Stimulated activated naive CD8-positive, alpha-beta T cell treated with anti-CD3 and anti-CD28 coated beads, Interleukin-15, amount 100 ng/mL, for 72 hours (primary cell): ENCODE data around the gene MAP3K5.
"Not testable (repeated sequence)": the region's sequence is repeated elsewhere in the genome, so short reads cannot be mapped to it uniquely, and the experiment has no call there.

Source experiments
- ATAC-seq: fragments of 150-1000 bp; cut with Tn5 transposase; 2 replicates; pipeline ENCODE4 v1.10.0; 2021; ENCODE audit warnings: mild to moderate bottlenecking, moderate library complexity
- DNase-seq, 2 donors: peaks; one replicate each; pipeline ENCODE4 v3.0.0; 2021 to 2022
- H3K27ac Mint-ChIP-seq, 2 donors: one replicate each; pipeline ENCODE4 v1.8.0; 2022; ENCODE audit warnings: mild to moderate bottlenecking in 2 of 2, mixed read lengths in 2 of 2, moderate library complexity in 2 of 2
- H3K27me3 Mint-ChIP-seq: one replicate; pipeline ENCODE4 v1.8.0; 2022; ENCODE audit warnings: mixed read lengths
- H3K4me1 Mint-ChIP-seq: one replicate; pipeline ENCODE4 v1.8.0; 2022; ENCODE audit warnings: mild to moderate bottlenecking, mixed read lengths
- H3K4me3 Mint-ChIP-seq, 2 donors: one replicate each; pipeline ENCODE4 v1.8.0; 2022; ENCODE audit warnings: mild to moderate bottlenecking in 2 of 2, mixed read lengths in 2 of 2, moderate library complexity in 1 of 2
- H3K9me3 Mint-ChIP-seq, 2 donors: one replicate each; pipeline ENCODE4 v1.8.0; 2022; ENCODE audit warnings: mixed read lengths in 2 of 2

The MAP3K5 gene

GRCh38 chr6:136712642-136713041 lies 79.6 kb downstream of the MAP3K5 start:
- peaks cover 9 to 12% of the 10 kb centered on the region in 2 donors for H3K9me3 Mint-ChIP-seq
- not testable (repeated sequence) for DNase-seq, H3K4me3 Mint-ChIP-seq, ATAC-seq, H3K27ac Mint-ChIP-seq, H3K27me3 Mint-ChIP-seq, H3K4me1 Mint-ChIP-seq

GRCh38 chr6:136711644-136712043 lies 80.6 kb downstream of the MAP3K5 start:
- ATAC-seq (no peak), DNase-seq (no peak)
- Mint-ChIP-seq H3K27ac (no peak overlapping the region), H3K27me3 (no peaks in the 10 kb centered on the region), H3K4me3 (no peak overlapping the region), H3K9me3 (peaks cover 9 to 12% of the 10 kb centered on the region in 2 donors), H3K4me1 (no peaks in the 10 kb centered on the region)

DNA sequence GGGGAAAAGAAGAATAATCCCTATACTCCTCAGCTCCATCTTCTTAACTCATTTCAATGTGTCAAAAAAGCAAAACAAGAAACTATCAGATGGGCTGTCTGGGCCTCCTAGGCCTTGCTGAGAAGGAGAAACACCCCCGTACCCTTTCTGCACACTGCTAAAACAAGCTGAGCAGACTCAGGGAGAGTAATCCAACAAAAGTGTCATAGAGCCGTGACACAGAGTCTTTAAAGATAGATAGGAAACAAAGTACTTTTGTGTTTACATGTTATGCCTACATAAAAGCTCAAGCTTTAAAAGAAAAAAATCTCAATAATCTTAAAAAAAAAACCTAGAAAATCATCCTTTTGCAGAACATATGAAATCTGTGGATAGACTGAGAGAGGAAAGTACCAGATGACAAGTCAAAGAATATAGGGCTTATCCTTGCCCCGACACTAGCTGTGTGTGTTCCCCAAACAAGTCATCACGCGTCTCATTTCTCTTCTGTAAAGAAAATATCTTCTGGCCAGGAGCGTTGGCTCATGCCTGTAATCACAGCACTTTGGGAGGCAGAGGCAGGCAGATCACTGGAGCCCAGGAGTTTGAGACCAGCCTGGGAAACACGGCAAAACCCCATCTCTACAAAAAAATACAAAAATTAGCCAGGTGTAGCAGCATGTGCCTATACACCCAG lies 81.3 kb downstream of the MAP3K5 start:
- no peaks in the 10 kb centered on the region for H3K4me1 Mint-ChIP-seq
- H3K27me3 Mint-ChIP-seq = no peaks in the 10 kb centered on the region
- peaks cover 9 to 12% of the 10 kb centered on the region in 2 donors for H3K9me3 Mint-ChIP-seq
- H3K27ac Mint-ChIP-seq = no peak overlapping the region
- ATAC-seq (no peak), DNase-seq (no peak)
- H3K4me3 Mint-ChIP-seq = no peak overlapping the region

DNA sequence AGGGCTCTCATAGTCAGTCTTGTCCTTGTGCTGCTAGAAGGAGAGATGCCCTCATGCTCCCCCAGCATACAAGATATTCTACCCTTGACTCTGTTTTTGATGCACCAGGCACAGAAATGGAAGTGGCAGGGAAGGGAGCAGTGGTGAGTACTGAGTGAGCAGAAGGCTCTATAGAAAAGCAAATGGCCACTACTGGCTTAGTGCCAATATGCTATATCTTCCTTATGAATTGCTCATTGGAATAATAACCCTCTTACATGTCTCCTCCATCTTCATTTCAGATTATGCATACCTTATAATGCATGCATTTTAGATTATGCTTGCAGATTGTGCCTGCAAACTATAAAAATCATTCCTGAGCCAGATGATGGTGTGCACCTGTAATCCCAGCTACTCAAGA lies 82.8 kb downstream of the MAP3K5 start:
- no peak overlapping the region for H3K4me3 Mint-ChIP-seq
- H3K4me1 Mint-ChIP-seq = no peaks in the 10 kb centered on the region
- ATAC-seq (no peak), DNase-seq (no peak)
- no peaks in the 10 kb centered on the region for H3K27me3 Mint-ChIP-seq
- peaks cover 9 to 12% of the 10 kb centered on the region in 2 donors for H3K9me3 Mint-ChIP-seq
- H3K27ac Mint-ChIP-seq = no peak overlapping the region

- peak overlapping the region in 1 of 2 donors; percentile 16 for H3K27ac Mint-ChIP-seq
- no peak for DNase-seq
- no peaks in the 10 kb centered on the region for H3K9me3 Mint-ChIP-seq
- ATAC-seq = no peak
- H3K4me3 Mint-ChIP-seq = no peak overlapping the region
- H3K27me3 Mint-ChIP-seq = no peaks in the 10 kb centered on the region
- no peaks in the 10 kb centered on the region for H3K4me1 Mint-ChIP-seq
These were observed 85.8 kb downstream of the MAP3K5 start for GRCh38 chr6:136706430-136706829.

- no peak overlapping the region for H3K4me3 Mint-ChIP-seq
- H3K9me3 Mint-ChIP-seq = no peaks in the 10 kb centered on the region
- H3K4me1 Mint-ChIP-seq = peaks cover 13% of the 10 kb centered on the region
- DNase-seq (no peak), ATAC-seq (no peak)
- H3K27ac Mint-ChIP-seq = no peak overlapping the region
- H3K27me3 Mint-ChIP-seq = no peaks in the 10 kb centered on the region
These were observed 88.9 kb downstream of the MAP3K5 start for GRCh38 chr6:136703331-136703865.

DNA sequence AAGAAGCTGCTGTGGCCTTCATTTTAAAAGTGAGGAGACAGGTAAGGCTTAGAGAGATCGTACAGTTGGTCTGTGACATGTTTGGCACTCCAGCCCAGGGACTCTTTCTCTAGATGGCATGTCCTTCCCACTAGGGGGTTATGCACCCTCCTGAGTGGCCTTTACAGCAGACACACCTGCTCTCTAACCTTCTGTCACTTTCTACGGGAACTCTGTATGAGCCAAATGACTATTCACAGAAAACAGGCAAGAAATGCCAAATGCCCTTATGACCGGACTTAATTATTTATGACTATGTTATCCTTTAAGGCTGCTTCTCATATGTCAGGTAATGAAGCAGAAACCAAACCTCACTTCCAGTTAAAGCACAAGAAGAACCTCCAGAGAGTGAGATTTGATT lies 91.2 kb downstream of the MAP3K5 start:
- ATAC-seq (no peak), DNase-seq (no peak)
- no peak overlapping the region for H3K4me3 Mint-ChIP-seq
- H3K27me3 Mint-ChIP-seq = no peaks in the 10 kb centered on the region
- H3K27ac Mint-ChIP-seq = no peak overlapping the region
- peaks cover 13% of the 10 kb centered on the region for H3K4me1 Mint-ChIP-seq
- H3K9me3 Mint-ChIP-seq = no peaks in the 10 kb centered on the region

DNA sequence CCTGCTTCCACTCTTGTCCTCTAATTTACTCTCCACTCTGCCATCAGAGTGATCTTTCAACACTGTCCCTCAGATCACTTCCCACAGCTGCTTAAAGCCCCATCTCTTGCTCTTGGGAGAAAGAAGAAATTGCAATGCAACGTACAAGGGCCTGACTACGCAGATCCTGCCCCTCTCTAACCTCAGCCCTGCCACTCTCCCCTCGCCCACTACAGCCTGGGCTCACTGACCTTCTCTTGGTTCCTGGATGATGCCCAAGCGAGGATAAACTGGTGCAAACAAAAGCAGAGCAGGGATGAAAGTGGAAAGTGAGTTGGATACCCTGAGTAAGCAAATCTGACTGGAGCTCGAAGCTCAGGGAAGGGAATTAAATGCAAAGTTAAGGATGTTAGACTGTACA lies 92.9 kb downstream of the MAP3K5 start:
- no peaks in the 10 kb centered on the region for H3K9me3 Mint-ChIP-seq
- H3K27ac Mint-ChIP-seq = no peak overlapping the region
- no peaks in the 10 kb centered on the region for H3K27me3 Mint-ChIP-seq
- DNase-seq (no peak), ATAC-seq (no peak)
- H3K4me1 Mint-ChIP-seq = peaks cover 13% of the 10 kb centered on the region
- H3K4me3 Mint-ChIP-seq = no peak overlapping the region

GRCh38 chr6:136696783-136697364 lies 95.4 kb downstream of the MAP3K5 start:
- H3K27ac Mint-ChIP-seq = no peak overlapping the region
- H3K9me3 Mint-ChIP-seq = no peaks in the 10 kb centered on the region
- ATAC-seq (no peak), DNase-seq (no peak)
- no peaks in the 10 kb centered on the region for H3K27me3 Mint-ChIP-seq
- H3K4me1 Mint-ChIP-seq = peaks cover 13% of the 10 kb centered on the region
- no peak overlapping the region for H3K4me3 Mint-ChIP-seq

DNA sequence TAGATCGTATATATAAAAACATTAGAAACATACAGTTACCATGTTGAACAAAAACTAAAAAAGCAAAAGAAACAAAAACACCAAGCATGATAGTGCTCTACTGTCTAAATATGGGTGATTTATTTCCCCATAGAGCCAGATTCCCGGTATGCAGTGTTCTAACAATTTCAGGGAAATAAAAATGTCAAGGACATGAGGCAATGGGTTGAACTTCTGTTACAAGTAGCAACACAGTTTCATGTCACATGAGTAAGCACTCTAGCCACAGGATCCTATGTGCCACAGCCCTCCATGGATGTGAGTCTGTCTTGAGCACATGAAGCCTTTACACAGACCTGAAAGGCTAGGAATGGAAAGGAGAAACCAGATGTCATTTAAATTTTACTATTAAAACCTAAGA lies 96.0 kb downstream of the MAP3K5 start:
- no peaks in the 10 kb centered on the region for H3K9me3 Mint-ChIP-seq
- H3K27me3 Mint-ChIP-seq = no peaks in the 10 kb centered on the region
- DNase-seq (no peak), ATAC-seq (no peak)
- H3K4me3 Mint-ChIP-seq = no peak overlapping the region
- H3K4me1 Mint-ChIP-seq = peaks cover 13% of the 10 kb centered on the region
- no peak overlapping the region for H3K27ac Mint-ChIP-seq

GRCh38 chr6:136695412-136695811 lies 96.9 kb downstream of the MAP3K5 start:
- Mint-ChIP-seq H3K4me1 (peaks cover 9% of the 10 kb centered on the region), H3K9me3 (no peaks in the 10 kb centered on the region), H3K27me3 (no peaks in the 10 kb centered on the region), H3K27ac (no peak overlapping the region), H3K4me3 (no peak overlapping the region)
- ATAC-seq (no peak), DNase-seq (no peak)

DNA sequence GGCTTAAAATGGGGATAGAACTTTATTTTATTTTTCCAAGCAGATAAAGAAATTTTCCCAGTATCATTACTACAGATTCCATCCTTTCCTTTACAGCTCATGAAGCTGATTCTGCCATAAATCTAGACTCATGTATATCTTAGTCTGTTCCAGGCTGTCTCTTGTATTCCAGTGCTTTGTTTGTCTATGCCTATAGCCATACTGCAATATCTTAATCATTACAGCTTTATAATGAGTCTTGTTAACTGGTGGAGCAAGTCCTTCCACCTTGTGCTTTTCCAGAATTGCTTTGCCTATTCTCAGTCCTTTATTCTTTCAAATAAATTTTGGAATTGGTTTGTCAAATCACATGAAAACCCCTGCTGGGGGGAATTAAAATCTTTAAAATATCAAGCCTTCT lies 99.2 kb downstream of the MAP3K5 start:
- no peaks in the 10 kb centered on the region for H3K4me1 Mint-ChIP-seq
- H3K27ac Mint-ChIP-seq = no peak overlapping the region
- no peaks in the 10 kb centered on the region for H3K9me3 Mint-ChIP-seq
- no peak for ATAC-seq
- DNase-seq = no peak
- no peak overlapping the region for H3K4me3 Mint-ChIP-seq
- H3K27me3 Mint-ChIP-seq = no peaks in the 10 kb centered on the region

DNA sequence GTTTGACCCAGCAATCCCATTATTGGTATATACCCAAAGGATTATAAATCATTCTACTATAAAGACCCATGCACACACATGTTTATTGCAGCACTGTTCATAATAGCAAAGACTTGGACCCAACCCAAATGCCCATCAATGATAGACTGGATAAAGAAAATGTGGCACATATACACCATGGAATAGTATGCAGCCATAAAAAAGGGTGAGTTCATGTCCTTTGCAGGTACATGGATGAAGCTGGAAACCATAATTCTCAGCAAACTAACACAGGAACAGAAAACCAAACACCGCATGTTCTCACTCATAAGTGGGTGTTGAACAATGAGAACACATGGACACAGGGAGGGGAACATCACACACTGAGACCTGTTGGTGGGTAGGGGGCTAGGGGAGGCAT lies 104.4 kb downstream of the MAP3K5 start:
- H3K4me1 Mint-ChIP-seq, H3K27ac Mint-ChIP-seq, H3K9me3 Mint-ChIP-seq, H3K4me3 Mint-ChIP-seq, DNase-seq, ATAC-seq, H3K27me3 Mint-ChIP-seq: not testable (repeated sequence)

- ATAC-seq = no peak
- no peak for DNase-seq
- Mint-ChIP-seq H3K4me1 (no peaks in the 10 kb centered on the region), H3K9me3 (peaks cover 0 to 8% of the 10 kb centered on the region in 2 donors), H3K27ac (no peak overlapping the region), H3K27me3 (no peaks in the 10 kb centered on the region), H3K4me3 (no peak overlapping the region)
These were observed 106.7 kb downstream of the MAP3K5 start for GRCh38 chr6:136685540-136686108.

DNA sequence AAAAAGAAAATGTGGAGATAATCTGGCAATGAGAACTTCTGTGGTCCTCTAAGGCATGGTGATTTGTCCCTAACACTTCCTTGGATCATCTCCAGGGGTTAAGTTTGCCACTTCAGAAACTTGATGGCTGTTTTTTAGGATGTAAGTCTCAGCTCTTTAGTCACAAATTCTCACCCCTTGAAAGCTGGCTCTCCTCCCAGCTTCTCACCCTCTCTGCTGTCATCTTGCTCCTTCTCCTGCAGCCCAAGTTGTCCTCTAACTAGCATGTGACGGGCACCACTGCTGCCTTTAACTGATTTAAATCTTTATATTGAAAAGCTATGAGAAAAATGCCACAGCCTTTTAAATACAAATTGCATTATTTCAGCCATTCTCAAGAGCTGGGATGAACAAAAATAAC lies 107.8 kb downstream of the MAP3K5 start:
- Mint-ChIP-seq H3K4me1 (no peaks in the 10 kb centered on the region), H3K27me3 (no peaks in the 10 kb centered on the region), H3K27ac (no peak overlapping the region), H3K9me3 (peaks cover 0 to 8% of the 10 kb centered on the region in 2 donors), H3K4me3 (no peak overlapping the region)
- ATAC-seq (no peak), DNase-seq (no peak)

DNA sequence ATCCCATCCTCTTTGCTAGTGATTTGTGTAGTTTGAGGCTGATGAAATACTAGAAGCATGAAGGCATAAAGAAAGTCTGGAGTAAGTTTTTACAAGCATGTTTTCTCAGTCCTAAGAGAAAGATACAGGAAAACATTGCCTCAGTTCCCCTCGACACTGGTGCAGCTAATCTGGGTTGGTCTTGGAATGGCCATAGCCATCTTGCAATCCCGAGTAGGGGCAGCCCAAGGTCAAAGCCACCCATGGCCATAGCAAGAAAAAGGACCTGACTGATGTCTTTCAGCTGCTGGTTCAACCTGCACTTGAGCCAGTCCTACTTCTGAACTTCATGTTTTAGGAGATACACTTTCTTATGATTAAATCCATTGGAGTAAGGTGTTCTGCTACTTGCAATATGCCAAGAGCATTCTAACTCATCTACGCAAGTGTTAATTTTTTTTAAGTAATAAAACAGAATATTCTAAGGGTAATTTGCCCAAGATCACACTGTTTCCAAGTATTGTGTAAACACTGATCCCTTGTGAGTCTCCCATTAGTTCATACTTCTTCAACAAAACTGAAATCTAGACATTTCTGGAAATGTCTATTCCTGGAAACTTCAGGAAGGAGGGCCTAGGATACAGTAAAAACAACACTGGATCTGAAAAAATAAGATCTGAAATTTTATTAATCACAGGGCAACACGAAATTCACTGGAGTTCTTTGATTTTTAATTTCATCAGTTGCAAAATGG lies 108.9 kb downstream of the MAP3K5 start:
- Mint-ChIP-seq H3K27ac (no peak overlapping the region), H3K9me3 (peaks cover 0 to 8% of the 10 kb centered on the region in 2 donors), H3K4me1 (no peaks in the 10 kb centered on the region), H3K4me3 (no peak overlapping the region), H3K27me3 (no peaks in the 10 kb centered on the region)
- no peak for ATAC-seq
- DNase-seq = no peak
